Measurements from ENCODE around the gene MN1. TPM values are rescaled to one million over a fixed set of nuclear protein-coding genes. Genes with fewer than 3 reads are reported as not detected.

MN1 gene
- total RNA-seq, 2 donors from 2014 or later, result 0.40 to 0.42 TPM

- H3K27ac Mint-ChIP-seq, result no peak overlapping the region
- peaks cover 5% of the 10 kb centered on the region for H3K27me3 Mint-ChIP-seq
- H3K36me3 Mint-ChIP-seq (ENCODE audit: low read depth), result no peaks in the 10 kb centered on the region
- no peaks in the 10 kb centered on the region for H3K4me1 Mint-ChIP-seq
- DNase-seq, result no peak
- no peak for ATAC-seq
- H3K9me3 ChIP-seq (ENCODE audit: control insufficient read depth, low read length, poor library complexity, severe bottlenecking), result no peaks in the 10 kb centered on the region
- no peak overlapping the region for H3K4me3 Mint-ChIP-seq
These were observed 68.7 kb downstream of the MN1 start for GRCh38 chr22:27732841-27733240.

- Mint-ChIP-seq H3K36me3 (ENCODE audit: low read depth) (no peaks in the 10 kb centered on the region), H3K4me1 (peaks cover under 1% of the 10 kb centered on the region), H3K27me3 (peaks cover 5% of the 10 kb centered on the region), H3K4me3 (no peak overlapping the region), H3K27ac (no peak overlapping the region)
- DNase-seq, result no peak
- no peaks in the 10 kb centered on the region for H3K9me3 ChIP-seq (ENCODE audit: control insufficient read depth, low read length, poor library complexity, severe bottlenecking)
- no peak for ATAC-seq
These were observed 69.2 kb downstream of the MN1 start for GRCh38 chr22:27732391-27732790.

- no peak overlapping the region for H3K27ac Mint-ChIP-seq
- no peak for ATAC-seq
- H3K36me3 Mint-ChIP-seq (ENCODE audit: low read depth), result no peaks in the 10 kb centered on the region
- H3K4me1 Mint-ChIP-seq, result peaks cover 3% of the 10 kb centered on the region
- peaks cover 5% of the 10 kb centered on the region for H3K27me3 Mint-ChIP-seq
- no peak for DNase-seq
- H3K4me3 Mint-ChIP-seq, result no peak overlapping the region
- no peaks in the 10 kb centered on the region for H3K9me3 ChIP-seq (ENCODE audit: control insufficient read depth, low read length, poor library complexity, severe bottlenecking)
These were observed 69.9 kb downstream of the MN1 start for GRCh38 chr22:27731621-27732020.

GRCh38 chr22:27730641-27731433 lies 70.7 kb downstream of the MN1 start:
- H3K4me3 Mint-ChIP-seq, result no peak overlapping the region
- no peak for DNase-seq
- H3K27me3 Mint-ChIP-seq, result peaks cover 5% of the 10 kb centered on the region
- ATAC-seq, result no peak
- no peaks in the 10 kb centered on the region for H3K9me3 ChIP-seq (ENCODE audit: control insufficient read depth, low read length, poor library complexity, severe bottlenecking)
- H3K4me1 Mint-ChIP-seq, result peaks cover 3% of the 10 kb centered on the region
- H3K27ac Mint-ChIP-seq, result no peak overlapping the region
- H3K36me3 Mint-ChIP-seq (ENCODE audit: low read depth), result no peaks in the 10 kb centered on the region

- Mint-ChIP-seq H3K27me3 (peaks cover 5% of the 10 kb centered on the region), H3K4me1 (peaks cover 3% of the 10 kb centered on the region), H3K4me3 (no peak overlapping the region), H3K27ac (no peak overlapping the region), H3K36me3 (ENCODE audit: low read depth) (no peaks in the 10 kb centered on the region)
- no peak for DNase-seq
- H3K9me3 ChIP-seq (ENCODE audit: control insufficient read depth, low read length, poor library complexity, severe bottlenecking), result no peaks in the 10 kb centered on the region
- ATAC-seq, result no peak
These were observed 72.3 kb downstream of the MN1 start for GRCh38 chr22:27729246-27729645.

GRCh38 chr22:27727673-27728451 lies 73.7 kb downstream of the MN1 start:
- H3K27me3 Mint-ChIP-seq, result peaks cover 5% of the 10 kb centered on the region
- no peaks in the 10 kb centered on the region for H3K9me3 ChIP-seq (ENCODE audit: control insufficient read depth, low read length, poor library complexity, severe bottlenecking)
- no peaks in the 10 kb centered on the region for H3K36me3 Mint-ChIP-seq (ENCODE audit: low read depth)
- ATAC-seq, result no peak
- H3K4me1 Mint-ChIP-seq, result peaks cover 3% of the 10 kb centered on the region
- no peak for DNase-seq
- H3K4me3 Mint-ChIP-seq, result no peak overlapping the region
- no peak overlapping the region for H3K27ac Mint-ChIP-seq

GRCh38 chr22:27726686-27727449 lies 74.7 kb downstream of the MN1 start:
- H3K4me3 Mint-ChIP-seq, result no peak overlapping the region
- peaks cover 3% of the 10 kb centered on the region for H3K4me1 Mint-ChIP-seq
- H3K36me3 Mint-ChIP-seq (ENCODE audit: low read depth), result no peaks in the 10 kb centered on the region
- no peak overlapping the region for H3K27ac Mint-ChIP-seq
- no peaks in the 10 kb centered on the region for H3K9me3 ChIP-seq (ENCODE audit: control insufficient read depth, low read length, poor library complexity, severe bottlenecking)
- peaks cover 5% of the 10 kb centered on the region for H3K27me3 Mint-ChIP-seq
- DNase-seq (no peak), ATAC-seq (no peak)

GRCh38 chr22:27726331-27726685 lies 75.2 kb downstream of the MN1 start:
- no peaks in the 10 kb centered on the region for H3K27me3 Mint-ChIP-seq
- no peak overlapping the region for H3K27ac Mint-ChIP-seq
- ATAC-seq (no peak), DNase-seq (no peak)
- no peaks in the 10 kb centered on the region for H3K9me3 ChIP-seq (ENCODE audit: control insufficient read depth, low read length, poor library complexity, severe bottlenecking)
- H3K4me3 Mint-ChIP-seq, result no peak overlapping the region
- H3K36me3 Mint-ChIP-seq (ENCODE audit: low read depth), result no peaks in the 10 kb centered on the region
- peaks cover 3% of the 10 kb centered on the region for H3K4me1 Mint-ChIP-seq

GRCh38 chr22:27725661-27726060 lies 75.9 kb downstream of the MN1 start:
- ATAC-seq, result no peak
- Mint-ChIP-seq H3K36me3 (ENCODE audit: low read depth) (no peaks in the 10 kb centered on the region), H3K27ac (no peak overlapping the region), H3K4me1 (peaks cover 3% of the 10 kb centered on the region), H3K27me3 (no peaks in the 10 kb centered on the region), H3K4me3 (no peak overlapping the region)
- H3K9me3 ChIP-seq (ENCODE audit: control insufficient read depth, low read length, poor library complexity, severe bottlenecking), result no peaks in the 10 kb centered on the region
- DNase-seq, result no peak

GRCh38 chr22:27724709-27725108 lies 76.8 kb downstream of the MN1 start:
- no peak for ATAC-seq
- no peak for DNase-seq
- H3K27ac Mint-ChIP-seq, result no peak overlapping the region
- H3K4me3 Mint-ChIP-seq, result no peak overlapping the region
- no peaks in the 10 kb centered on the region for H3K9me3 ChIP-seq (ENCODE audit: control insufficient read depth, low read length, poor library complexity, severe bottlenecking)
- H3K36me3 Mint-ChIP-seq (ENCODE audit: low read depth), result no peaks in the 10 kb centered on the region
- no peaks in the 10 kb centered on the region for H3K27me3 Mint-ChIP-seq
- H3K4me1 Mint-ChIP-seq, result peaks cover 3% of the 10 kb centered on the region

- ATAC-seq, result no peak
- DNase-seq, result no peak
- H3K4me1 Mint-ChIP-seq, result peaks cover 3% of the 10 kb centered on the region
- H3K27ac Mint-ChIP-seq, result no peak overlapping the region
- H3K36me3 Mint-ChIP-seq (ENCODE audit: low read depth), result no peaks in the 10 kb centered on the region
- no peaks in the 10 kb centered on the region for H3K27me3 Mint-ChIP-seq
- no peak overlapping the region for H3K4me3 Mint-ChIP-seq
- no peaks in the 10 kb centered on the region for H3K9me3 ChIP-seq (ENCODE audit: control insufficient read depth, low read length, poor library complexity, severe bottlenecking)
These were observed 77.4 kb downstream of the MN1 start for GRCh38 chr22:27724157-27724556.

- no peak overlapping the region for H3K4me3 Mint-ChIP-seq
- ATAC-seq (no peak), DNase-seq (no peak)
- no peaks in the 10 kb centered on the region for H3K36me3 Mint-ChIP-seq (ENCODE audit: low read depth)
- H3K9me3 ChIP-seq (ENCODE audit: control insufficient read depth, low read length, poor library complexity, severe bottlenecking), result no peaks in the 10 kb centered on the region
- peaks cover 3% of the 10 kb centered on the region for H3K4me1 Mint-ChIP-seq
- no peaks in the 10 kb centered on the region for H3K27me3 Mint-ChIP-seq
- no peak overlapping the region for H3K27ac Mint-ChIP-seq
These were observed 77.8 kb downstream of the MN1 start for GRCh38 chr22:27723708-27724107.

GRCh38 chr22:27723158-27723557 lies 78.4 kb downstream of the MN1 start:
- ATAC-seq, result no peak
- no peaks in the 10 kb centered on the region for H3K9me3 ChIP-seq (ENCODE audit: control insufficient read depth, low read length, poor library complexity, severe bottlenecking)
- Mint-ChIP-seq H3K4me1 (peaks cover 3% of the 10 kb centered on the region), H3K27me3 (no peaks in the 10 kb centered on the region), H3K4me3 (no peak overlapping the region), H3K27ac (no peak overlapping the region), H3K36me3 (ENCODE audit: low read depth) (no peaks in the 10 kb centered on the region)
- no peak for DNase-seq
